Neutrophil (primary cell): ENCODE data around the gene LRRC4C.
"Not testable (repeated sequence)": the region's sequence is repeated elsewhere in the genome, so short reads cannot be mapped to it uniquely, and the experiment has no call there.

ENCODE experiments used
- H3K27ac ChIP-seq: fragments of 200-600 bp; sonication (generic); 2 replicates; pipeline ENCODE4 v1.5.1; 2016; ENCODE audit warnings: mild to moderate bottlenecking, moderate library complexity
- H3K27me3 ChIP-seq: fragments of 200-600 bp; sonication (generic); 2 replicates; pipeline ENCODE4 v1.6.0; 2016; ENCODE audit warnings: mild to moderate bottlenecking
- H3K36me3 ChIP-seq: fragments of 200-600 bp; sonication (generic); 2 replicates; pipeline ENCODE4 v1.5.1; 2017
- H3K4me1 ChIP-seq, 2 experiments: fragments of 200-600 bp in 1 of 2; sonication (generic) in 1 of 2; 1 replicate in 1 of 2; 2 replicates in 1 of 2; pipeline versions ENCODE4 v1.5.1 to v1.6.1; 2013 to 2016; ENCODE audit warnings: low read depth in 1 of 2, low read length in 1 of 2, mild to moderate bottlenecking in 1 of 2, moderate library complexity in 1 of 2; ENCODE audit not compliant: control insufficient read depth in 1 of 2, insufficient read depth in 1 of 2
- H3K4me3 ChIP-seq, 2 experiments: fragments of 200-600 bp in 1 of 2; sonication (generic) in 1 of 2; 1 replicate in 1 of 2; 2 replicates in 1 of 2; pipeline ENCODE4 v1.5.1; 2013 to 2016; ENCODE audit warnings: low read depth in 1 of 2, low read length in 1 of 2, mild to moderate bottlenecking in 1 of 2, moderate library complexity in 1 of 2
- H3K9me3 ChIP-seq: fragments of 200-600 bp; sonication (generic); 2 replicates; pipeline ENCODE4 v1.5.1; 2016
- CTCF ChIP-seq: fragments of 200-600 bp; sonication (generic); IDR thresholded peaks from 2 replicates; pipeline ENCODE4 v1.5.1; 2016; ENCODE audit warnings: antibody characterized with exemption

The LRRC4C gene

GRCh38 chr11:40867991-40868632 lies 591.3 kb downstream of the LRRC4C start:
- no peaks in the 10 kb centered on the region for H3K36me3 ChIP-seq
- H3K27me3 ChIP-seq: no peaks in the 10 kb centered on the region
- no peak overlapping the region for H3K4me3 ChIP-seq
- no peak for TF ChIP-seq CTCF
- H3K4me1 ChIP-seq: no peaks in the 10 kb centered on the region
- no peaks in the 10 kb centered on the region for H3K9me3 ChIP-seq
- no peak overlapping the region for H3K27ac ChIP-seq

- H3K4me1 ChIP-seq, H3K27me3 ChIP-seq, H3K4me3 ChIP-seq, H3K27ac ChIP-seq, H3K9me3 ChIP-seq, H3K36me3 ChIP-seq: not testable (repeated sequence)
These were observed 601.7 kb downstream of the LRRC4C start for GRCh38 chr11:40857754-40858153.

GRCh38 chr11:40842750-40843339 lies 616.6 kb downstream of the LRRC4C start:
- Histone ChIP-seq H3K4me3 (no peak overlapping the region), H3K4me1 (no peaks in the 10 kb centered on the region), H3K27me3 (no peaks in the 10 kb centered on the region), H3K36me3 (no peaks in the 10 kb centered on the region), H3K9me3 (no peaks in the 10 kb centered on the region), H3K27ac (no peak overlapping the region)
- TF ChIP-seq CTCF: no peak

- Histone ChIP-seq H3K36me3 (no peaks in the 10 kb centered on the region), H3K27me3 (no peaks in the 10 kb centered on the region), H3K9me3 (no peaks in the 10 kb centered on the region), H3K4me1 (no peaks in the 10 kb centered on the region), H3K27ac (no peak overlapping the region), H3K4me3 (no peak overlapping the region)
- no peak for TF ChIP-seq CTCF
These were observed 618.2 kb downstream of the LRRC4C start for GRCh38 chr11:40841231-40841630.

GRCh38 chr11:40838181-40838683 lies 621.2 kb downstream of the LRRC4C start:
- TF ChIP-seq CTCF: no peak
- H3K36me3 ChIP-seq: no peaks in the 10 kb centered on the region
- H3K4me1 ChIP-seq: no peaks in the 10 kb centered on the region

GRCh38 chr11:40827116-40827515 lies 632.3 kb downstream of the LRRC4C start:
- H3K4me3 ChIP-seq: no peak overlapping the region
- no peak overlapping the region for H3K27ac ChIP-seq
- no peaks in the 10 kb centered on the region for H3K36me3 ChIP-seq
- no peaks in the 10 kb centered on the region for H3K9me3 ChIP-seq
- TF ChIP-seq CTCF: no peak
- H3K4me1 ChIP-seq: no peaks in the 10 kb centered on the region
- H3K27me3 ChIP-seq: no peaks in the 10 kb centered on the region

More at GRCh38 chr11:40838181-40838683, 621.2 kb downstream of the LRRC4C start:
- no peaks in the 10 kb centered on the region for H3K27me3 ChIP-seq
- H3K27ac ChIP-seq: no peak overlapping the region
- H3K9me3 ChIP-seq: no peaks in the 10 kb centered on the region
- no peak overlapping the region for H3K4me3 ChIP-seq
